Liver (tissue), 9 donors: ENCODE measurements around the gene CHAT. TPM values are rescaled to one million over a fixed set of nuclear protein-coding genes. Genes with fewer than 3 reads are reported as not detected.

Experiments used
- DNase-seq: peaks from one replicate; pipeline ENCODE4 v3.0.0-alpha.2; 2017; ENCODE audit warnings: low spot score
- H3K27ac ChIP-seq, 2 donors: one replicate each; pipeline ENCODE4 v1.7.0; 2013; ENCODE audit warnings: inconsistent platforms in 2 of 2, low read length in 2 of 2, control low read depth in 1 of 2, low read depth in 1 of 2, mild to moderate bottlenecking in 1 of 2
- H3K27me3 ChIP-seq, 4 donors: one replicate each; pipeline versions ENCODE4 v1.6.1 to v1.7.0; 2013; ENCODE audit warnings: low read length in 3 of 4, inconsistent platforms in 1 of 4, mild to moderate bottlenecking in 1 of 4, moderate library complexity in 1 of 4; ENCODE audit not compliant: control insufficient read depth in 4 of 4, insufficient read depth in 4 of 4
- H3K36me3 ChIP-seq, 4 donors: one replicate each; pipeline versions ENCODE4 v1.6.1 to v1.7.0; 2013; ENCODE audit warnings: low read length in 3 of 4, mild to moderate bottlenecking in 3 of 4, low read depth in 1 of 4, moderate library complexity in 1 of 4; ENCODE audit not compliant: control insufficient read depth in 4 of 4, insufficient read depth in 3 of 4
- H3K4me1 ChIP-seq, 4 donors: one replicate each; pipeline versions ENCODE4 v1.6.1 to v1.7.0; 2013; ENCODE audit warnings: low read length in 3 of 4, mild to moderate bottlenecking in 3 of 4, moderate library complexity in 1 of 4; ENCODE audit not compliant: control insufficient read depth in 4 of 4, insufficient read depth in 4 of 4
- H3K4me3 ChIP-seq, 3 donors: one replicate each; pipeline versions ENCODE4 v1.6.1 to v1.7.0; 2013; ENCODE audit warnings: low read length in 3 of 3, control low read depth in 1 of 3, low read depth in 1 of 3, mild to moderate bottlenecking in 1 of 3
- H3K9ac ChIP-seq, 2 donors: one replicate each; pipeline ENCODE4 v1.7.0; 2013; ENCODE audit warnings: low read length in 2 of 2, mild to moderate bottlenecking in 2 of 2, moderate library complexity in 2 of 2, control low read depth in 1 of 2, low read depth in 1 of 2
- H3K9me3 ChIP-seq, 4 donors: one replicate each; pipeline versions ENCODE4 v1.6.1 to v1.7.0; 2013; ENCODE audit warnings: low read length in 3 of 4; ENCODE audit not compliant: control insufficient read depth in 4 of 4
- ATF3 ChIP-seq: IDR thresholded peaks from 2 replicates; pipeline ENCODE4 v1.6.1; 2016; ENCODE audit warnings: antibody characterized with exemption
- EGR1 ChIP-seq, 2 donors: IDR thresholded peaks; 2 replicates each; pipeline ENCODE4 v1.6.1; 2016 to 2018; ENCODE audit warnings: antibody characterized with exemption in 2 of 2, low read depth in 2 of 2
- FOXA2 ChIP-seq: IDR thresholded peaks from 2 replicates; pipeline ENCODE4 v1.6.1; 2016; ENCODE audit warnings: antibody characterized with exemption
- HNF4A ChIP-seq, 2 donors: conservative IDR thresholded peaks; 2 replicates each; pipeline ENCODE4 v1.6.1; 2016; ENCODE audit warnings: antibody characterized with exemption in 2 of 2, mild to moderate bottlenecking in 2 of 2
- HNF4G ChIP-seq: IDR thresholded peaks from 2 replicates; pipeline ENCODE4 v1.6.1; 2016; ENCODE audit warnings: antibody characterized with exemption
- JUND ChIP-seq, 2 donors: IDR thresholded peaks; 2 replicates each; pipeline ENCODE4 v1.6.1; 2016; ENCODE audit warnings: antibody characterized with exemption in 2 of 2
- MAX ChIP-seq: IDR thresholded peaks from 2 replicates; pipeline ENCODE4 v1.6.1; 2016; ENCODE audit warnings: antibody characterized with exemption
- RXRA ChIP-seq, 2 donors: IDR thresholded peaks; 2 replicates each; pipeline ENCODE4 v1.6.1; 2017 to 2018; ENCODE audit warnings: antibody characterized with exemption in 2 of 2, mild to moderate bottlenecking in 1 of 2
- TAF1 ChIP-seq: conservative IDR thresholded peaks from 2 replicates; pipeline ENCODE4 v1.6.1; 2016; ENCODE audit warnings: antibody characterized with exemption, mild to moderate bottlenecking
- ZBTB33 ChIP-seq: IDR thresholded peaks from 2 replicates; pipeline ENCODE4 v1.6.1; 2016; ENCODE audit warnings: antibody characterized with exemption
- WGBS: extraction: QIAGEN DNeasy Blood & Tissue Kit; methylation state at CpG from one replicate; pipeline ENCODE4 v1.1.7; 2013; 5-methylcytosine and 5-hydroxymethylcytosine counted together
- polyA plus RNA-seq, 2 donors: library from polyadenylated mRNA; stranded (reverse) in 1 of 2; unstranded in 1 of 2; fragments of 200-250 nt in 1 of 2; fragments of >200 nt in 1 of 2; fragmentation: Nextera tagmentation in 1 of 2; extraction: Ambion mirVana in 1 of 2; gene quantifications; one replicate each; pipeline versions ENCODE4 v1.2.1 to v1.2.3, GENCODE V29; 2013 to 2015
- total RNA-seq, 2 donors: library from RNA; depleted of rRNA; stranded (reverse); fragments of >200 nt; gene quantifications; one replicate each; pipeline ENCODE4 v1.2.3, GENCODE V29; 2014
- TF ChIP-seq, protein P1 (sequence below): fragments of 150-350 bp; IDR thresholded peaks from 2 replicates; pipeline ENCODE4 v1.5.1; 2017; ENCODE audit warnings: improper control_type of control experiment, low read depth, low read length; ENCODE audit not compliant: missing input control
- donor health status: healthy.
- donor health status: healthy.
- donor health status: healthy.
- donor health status: healthy.
- donor health status: healthy.

The CHAT gene
- total and polyA plus RNA-seq, 4 donors: not detected

GRCh38 chr10:49627038-49627437, 13.2 kb downstream of the CHAT start:
- no peak for DNase-seq
- TF ChIP-seq HNF4G: no peak
- TF ChIP-seq ATF3: no peak
- TF ChIP-seq RXRA (IDR thresholded peaks at IDR 0.05): no peak
- no peak for TF ChIP-seq TAF1
- no peak for TF ChIP-seq FOXA2
- no peak for TF ChIP-seq ZBTB33
- WGBS: 82% methylated on average over 7 of the region's 7 CpGs
- Histone ChIP-seq H3K4me3 (no peak overlapping the region), H3K27ac (no peak overlapping the region), H3K4me1 (no peaks in the 10 kb centered on the region), H3K9ac (no peak overlapping the region), H3K9me3 (no peaks in the 10 kb centered on the region), H3K36me3 (no peaks in the 10 kb centered on the region), H3K27me3 (no peaks in the 10 kb centered on the region)

- Histone ChIP-seq H3K27ac (no peak overlapping the region), H3K27me3 (peaks cover 0 to 3% (median 0%) of the 10 kb centered on the region in 4 donors), H3K9me3 (no peaks in the 10 kb centered on the region), H3K4me1 (no peaks in the 10 kb centered on the region), H3K4me3 (no peak overlapping the region), H3K9ac (no peak overlapping the region), H3K36me3 (no peaks in the 10 kb centered on the region)
- no peak for DNase-seq
- WGBS: 87% methylated on average over 18 of the region's 18 CpGs
- TF ChIP-seq MAX (no peak), FOXA2 (no peak), HNF4A (conservative IDR thresholded peaks at IDR 0.05) (no peak), ZBTB33 (no peak), JUND (IDR thresholded peaks at IDR 0.05) (no peak), RXRA (IDR thresholded peaks at IDR 0.05) (no peak), HNF4G (no peak), TAF1 (no peak), EGR1 (IDR thresholded peaks at IDR 0.05; ENCODE audit: low read depth in 2 of 2) (no peak)
- TF ChIP-seq, protein P1, sequence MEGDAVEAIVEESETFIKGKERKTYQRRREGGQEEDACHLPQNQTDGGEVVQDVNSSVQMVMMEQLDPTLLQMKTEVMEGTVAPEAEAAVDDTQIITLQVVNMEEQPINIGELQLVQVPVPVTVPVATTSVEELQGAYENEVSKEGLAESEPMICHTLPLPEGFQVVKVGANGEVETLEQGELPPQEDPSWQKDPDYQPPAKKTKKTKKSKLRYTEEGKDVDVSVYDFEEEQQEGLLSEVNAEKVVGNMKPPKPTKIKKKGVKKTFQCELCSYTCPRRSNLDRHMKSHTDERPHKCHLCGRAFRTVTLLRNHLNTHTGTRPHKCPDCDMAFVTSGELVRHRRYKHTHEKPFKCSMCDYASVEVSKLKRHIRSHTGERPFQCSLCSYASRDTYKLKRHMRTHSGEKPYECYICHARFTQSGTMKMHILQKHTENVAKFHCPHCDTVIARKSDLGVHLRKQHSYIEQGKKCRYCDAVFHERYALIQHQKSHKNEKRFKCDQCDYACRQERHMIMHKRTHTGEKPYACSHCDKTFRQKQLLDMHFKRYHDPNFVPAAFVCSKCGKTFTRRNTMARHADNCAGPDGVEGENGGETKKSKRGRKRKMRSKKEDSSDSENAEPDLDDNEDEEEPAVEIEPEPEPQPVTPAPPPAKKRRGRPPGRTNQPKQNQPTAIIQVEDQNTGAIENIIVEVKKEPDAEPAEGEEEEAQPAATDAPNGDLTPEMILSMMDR: no peak
Observed at GRCh38 chr10:49627644-49628247, 13.9 kb downstream of the CHAT start.
